Measurements from ENCODE around the gene MARS1. TPM values are rescaled to one million over a fixed set of nuclear protein-coding genes. Genes with fewer than 3 reads are reported as not detected.
A peak's percentile ranks its signal among the peaks of the same experiment; 100 is the strongest.

Gene MARS1
- total RNA-seq, 2 donors from 2014 or later, result 36.9 to 41.0 TPM

DNA sequence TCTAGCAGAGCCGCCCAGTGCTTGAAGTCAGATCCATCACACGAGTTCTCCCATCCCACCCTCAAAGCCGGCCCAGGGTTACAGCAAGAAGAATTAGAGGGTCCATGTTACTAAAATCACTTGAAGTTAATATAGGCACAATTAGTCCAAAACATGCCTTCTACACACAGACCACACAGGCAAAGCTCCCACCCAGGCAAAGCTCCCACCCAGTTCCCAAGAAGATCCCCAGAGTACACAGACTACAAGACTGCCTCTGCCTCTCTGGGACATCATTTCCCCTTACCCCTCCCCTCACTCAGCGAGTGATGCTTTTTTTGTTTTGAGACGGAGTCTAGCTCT is 25.0 kb upstream of the MARS1 start:
- Histone ChIP-seq H3K4me1 (peaks cover 0 to 34% of the 10 kb centered on the region in 2 donors), H3K27me3 (no peaks in the 10 kb centered on the region), H3K27ac (peak overlapping the region; percentile 72 to 73), H3K4me3 (peak overlapping the region in 1 of 2 donors; percentile 73), H3K9me3 (no peaks in the 10 kb centered on the region), H3K36me3 (no peaks in the 10 kb centered on the region)
- no peak for DNase-seq (ENCODE audit: low spot score)
- TF ChIP-seq CTCF (IDR thresholded peaks at IDR 0.05), result peak in 1 of 2 donors; percentile 9

DNA sequence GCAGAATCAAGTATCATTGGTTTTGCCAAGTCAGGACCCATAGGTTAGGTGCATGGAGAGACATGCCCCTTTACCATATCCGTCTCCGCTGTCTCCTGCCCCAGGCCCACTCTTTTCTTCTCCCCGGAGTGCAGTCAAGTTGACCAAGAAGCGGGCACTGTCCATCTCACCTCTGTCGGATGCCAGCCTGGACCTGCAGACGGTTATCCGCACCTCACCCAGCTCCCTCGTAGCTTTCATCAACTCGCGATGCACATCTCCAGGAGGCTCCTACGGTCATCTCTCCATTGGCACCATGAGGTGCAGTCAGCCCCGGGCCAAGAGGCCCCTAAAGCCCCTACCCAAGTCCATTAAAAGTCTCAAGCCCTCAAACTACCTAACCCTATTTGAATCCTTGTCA is 23.3 kb upstream of the MARS1 start:
- TF ChIP-seq CTCF (IDR thresholded peaks at IDR 0.05), result no peak
- no peak for DNase-seq (ENCODE audit: low spot score)
- Histone ChIP-seq H3K36me3 (no peaks in the 10 kb centered on the region), H3K4me3 (no peak overlapping the region), H3K4me1 (peaks cover 0 to 28% of the 10 kb centered on the region in 2 donors), H3K9me3 (no peaks in the 10 kb centered on the region), H3K27me3 (no peaks in the 10 kb centered on the region), H3K27ac (no peak overlapping the region)

- Histone ChIP-seq H3K36me3 (no peaks in the 10 kb centered on the region), H3K27ac (no peak overlapping the region), H3K27me3 (no peaks in the 10 kb centered on the region), H3K4me1 (peaks cover 0 to 23% of the 10 kb centered on the region in 2 donors), H3K9me3 (no peaks in the 10 kb centered on the region), H3K4me3 (no peak overlapping the region)
- no peak for TF ChIP-seq CTCF (IDR thresholded peaks at IDR 0.05)
- no peak for DNase-seq (ENCODE audit: low spot score)
Measured at GRCh38 chr12:57465030-57465746, 22.7 kb upstream of the MARS1 start.

GRCh38 chr12:57465747-57466505 is 21.9 kb upstream of the MARS1 start:
- peaks cover 0 to 16% of the 10 kb centered on the region in 2 donors for H3K4me1 ChIP-seq
- no peak for TF ChIP-seq CTCF (IDR thresholded peaks at IDR 0.05)
- no peak for DNase-seq (ENCODE audit: low spot score)
- H3K9me3 ChIP-seq, result no peaks in the 10 kb centered on the region
- H3K4me3 ChIP-seq, result no peak overlapping the region
- no peak overlapping the region for H3K27ac ChIP-seq
- no peaks in the 10 kb centered on the region for H3K27me3 ChIP-seq
- H3K36me3 ChIP-seq, result no peaks in the 10 kb centered on the region

- no peak for DNase-seq (ENCODE audit: low spot score)
- no peak overlapping the region for H3K27ac ChIP-seq
- no peak overlapping the region for H3K4me3 ChIP-seq
- no peaks in the 10 kb centered on the region for H3K27me3 ChIP-seq
- no peaks in the 10 kb centered on the region for H3K36me3 ChIP-seq
- peaks cover 0 to 6% of the 10 kb centered on the region in 2 donors for H3K4me1 ChIP-seq
- TF ChIP-seq CTCF (IDR thresholded peaks at IDR 0.05), result no peak
- H3K9me3 ChIP-seq, result no peaks in the 10 kb centered on the region
Measured at GRCh38 chr12:57467212-57467874, 20.5 kb upstream of the MARS1 start.

All from right atrium auricular region (tissue), 2 donors.